ENCODE results near the gene ZNF471. TPM values are rescaled to one million over a fixed set of nuclear protein-coding genes. Genes with fewer than 3 reads are reported as not detected.
A peak's percentile ranks its signal among the peaks of the same experiment; 100 is the strongest.

Gene ZNF471
- total and polyA plus RNA-seq, 10 of the 15 experiments (the other 5 are each of a cell fraction or from before 2014, with no cell fraction given), result 0.03 TPM; not detected in 9

DNA sequence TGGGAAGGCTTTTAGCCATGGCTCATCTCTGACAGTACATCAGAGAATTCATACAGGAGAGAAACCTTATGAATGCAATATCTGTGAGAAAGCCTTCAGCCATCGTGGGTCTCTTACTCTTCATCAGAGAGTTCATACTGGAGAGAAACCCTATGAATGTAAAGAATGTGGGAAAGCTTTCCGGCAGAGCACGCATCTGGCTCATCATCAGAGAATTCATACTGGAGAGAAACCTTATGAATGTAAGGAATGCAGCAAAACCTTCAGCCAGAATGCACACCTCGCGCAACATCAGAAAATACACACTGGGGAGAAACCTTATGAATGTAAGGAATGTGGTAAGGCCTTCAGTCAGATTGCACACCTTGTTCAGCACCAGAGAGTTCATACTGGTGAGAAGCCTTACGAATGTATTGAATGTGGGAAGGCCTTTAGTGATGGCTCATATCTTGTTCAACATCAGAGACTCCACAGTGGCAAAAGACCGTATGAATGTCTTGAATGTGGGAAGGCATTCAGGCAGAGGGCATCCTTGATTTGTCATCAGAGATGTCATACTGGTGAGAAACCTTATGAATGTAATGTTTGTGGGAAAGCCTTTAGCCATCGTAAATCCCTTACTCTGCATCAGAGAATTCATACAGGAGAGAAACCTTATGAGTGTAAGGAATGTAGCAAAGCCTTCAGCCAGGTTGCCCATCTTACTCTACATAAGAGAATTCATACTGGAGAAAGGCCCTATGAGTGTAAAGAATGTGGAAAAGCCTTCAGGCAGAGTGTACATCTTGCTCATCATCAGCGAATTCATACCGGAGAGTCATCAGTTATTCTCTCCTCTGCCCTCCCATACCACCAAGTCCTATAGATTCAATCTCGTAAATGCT, 70.3 kb downstream of the ZNF471 start:
- Histone ChIP-seq H2AFZ (ENCODE audit: control insufficient read depth, low read depth, low read length) (no peak overlapping the region), H3K79me2 (ENCODE audit: control insufficient read depth, insufficient read depth, low read length) (no peaks in the 10 kb centered on the region), H3K4me2 (ENCODE audit: control insufficient read depth, insufficient read depth) (no peak overlapping the region), H3K9me3 (replicated peaks; ENCODE audit: control insufficient read depth, insufficient read depth, low read length) (peaks cover 5% of the 10 kb centered on the region), H4K20me1 (ENCODE audit: control insufficient read depth, insufficient read depth) (no peaks in the 10 kb centered on the region), H3K4me1 (ENCODE audit: control insufficient read depth, insufficient read depth, low read length) (no peaks in the 10 kb centered on the region), H3K27me3 (replicated peaks in 1 of 2; ENCODE audit: control insufficient read depth in 2 of 2, insufficient read depth in 2 of 2, low read length in 1 of 2) (no peaks in the 10 kb centered on the region), H3K9ac (ENCODE audit: control insufficient read depth, insufficient read depth, low read length) (no peak overlapping the region), H3K27ac (ENCODE audit: control insufficient read depth, insufficient read depth) (no peak overlapping the region), H3K36me3 (ENCODE audit: control insufficient read depth in 2 of 2, insufficient read depth in 2 of 2, low read length in 1 of 2) (no peaks in the 10 kb centered on the region), H3K4me3 (no peak overlapping the region)
- no TSS peak for BruUV-seq (replicated peaks)
- ChIA-PET CTCF (no interaction called here), RAD21 (ENCODE audit: unreplicated experiment) (no interaction called here), POLR2A (no interaction called here), SMC1A (ENCODE audit: uncharacterized antibody, unreplicated experiment) (no interaction called here)
- in situ Hi-C loops (cut with MboI) (no loop called here), intact Hi-C loops (cut with micrococcal nuclease; ENCODE audit: unreplicated experiment) (no loop called here)
- ATAC-seq (no peak), DNase-seq (ENCODE audit: low read depth, low spot score) (no peak), FAIRE-seq (no peak)
- TF ChIP-seq ZNF274 (IDR thresholded peaks at IDR 0.05; ENCODE audit: insufficient read depth, insufficient read length) (peak; percentile 41), MYB (IDR thresholded peaks at IDR 0.05; ENCODE audit: borderline replicate concordance, low read depth, low read length) (no peak)
- TF ChIP-seq, protein P1, sequence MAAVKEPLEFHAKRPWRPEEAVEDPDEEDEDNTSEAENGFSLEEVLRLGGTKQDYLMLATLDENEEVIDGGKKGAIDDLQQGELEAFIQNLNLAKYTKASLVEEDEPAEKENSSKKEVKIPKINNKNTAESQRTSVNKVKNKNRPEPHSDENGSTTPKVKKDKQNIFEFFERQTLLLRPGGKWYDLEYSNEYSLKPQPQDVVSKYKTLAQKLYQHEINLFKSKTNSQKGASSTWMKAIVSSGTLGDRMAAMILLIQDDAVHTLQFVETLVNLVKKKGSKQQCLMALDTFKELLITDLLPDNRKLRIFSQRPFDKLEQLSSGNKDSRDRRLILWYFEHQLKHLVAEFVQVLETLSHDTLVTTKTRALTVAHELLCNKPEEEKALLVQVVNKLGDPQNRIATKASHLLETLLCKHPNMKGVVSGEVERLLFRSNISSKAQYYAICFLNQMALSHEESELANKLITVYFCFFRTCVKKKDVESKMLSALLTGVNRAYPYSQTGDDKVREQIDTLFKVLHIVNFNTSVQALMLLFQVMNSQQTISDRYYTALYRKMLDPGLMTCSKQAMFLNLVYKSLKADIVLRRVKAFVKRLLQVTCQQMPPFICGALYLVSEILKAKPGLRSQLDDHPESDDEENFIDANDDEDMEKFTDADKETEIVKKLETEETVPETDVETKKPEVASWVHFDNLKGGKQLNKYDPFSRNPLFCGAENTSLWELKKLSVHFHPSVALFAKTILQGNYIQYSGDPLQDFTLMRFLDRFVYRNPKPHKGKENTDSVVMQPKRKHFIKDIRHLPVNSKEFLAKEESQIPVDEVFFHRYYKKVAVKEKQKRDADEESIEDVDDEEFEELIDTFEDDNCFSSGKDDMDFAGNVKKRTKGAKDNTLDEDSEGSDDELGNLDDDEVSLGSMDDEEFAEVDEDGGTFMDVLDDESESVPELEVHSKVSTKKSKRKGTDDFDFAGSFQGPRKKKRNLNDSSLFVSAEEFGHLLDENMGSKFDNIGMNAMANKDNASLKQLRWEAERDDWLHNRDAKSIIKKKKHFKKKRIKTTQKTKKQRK (IDR thresholded peaks at IDR 0.05; ENCODE audit: low read depth, low read length), result no peak
- 94% methylated on average over 11 of the region's 11 CpGs for WGBS (ENCODE audit: insufficient coverage, insufficient replicate concordance, low lambda C conversion rate, missing lambda C conversion rate)

Other genes with a start within 250 kb of the ZNF471 start
Only the 7 nearest of the 10 such genes appear.
- gene ZNF582, start 114.3 kb upstream of the ZNF471 start, total RNA-seq (2014; rRNA removed), result 0.38 and 0.85 TPM in 2 replicates
- 0.32 and 0.76 TPM in 2 replicates for gene ZNF582, start 114.3 kb upstream of the ZNF471 start, total RNA-seq (2014; rRNA removed; fragmentation: Illumina TruSeq; extraction: Trizol)
- 0.44 and 0.90 TPM in 2 replicates for gene ZNF582, start 114.3 kb upstream of the ZNF471 start, total RNA-seq (2021)
- gene ZNF582, start 114.3 kb upstream of the ZNF471 start, polyA plus RNA-seq (2011; rRNA removed), result 0.73 and 0.88 TPM in 2 replicates
- gene ZNF582, start 114.3 kb upstream of the ZNF471 start, polyA plus RNA-seq (2014; fragmentation: Illumina TruSeq; extraction: Trizol), result 0.60 and 1.1 TPM in 2 replicates
- under 1 TPM in 1 of 2 experiments, not detected in 1; 0.37 TPM for gene ZNF582, start 114.3 kb upstream of the ZNF471 start, polyA plus RNA-seq (2014; fragmentation: Nextera tagmentation; extraction: Ambion mirVana)
- 0.58 and 1.4 TPM in 2 replicates for gene ZNF582, start 114.3 kb upstream of the ZNF471 start, polyA plus RNA-seq (2014; rRNA removed)
- gene ZNF582, start 114.3 kb upstream of the ZNF471 start, polyA plus RNA-seq (2016; fragmentation: Nextera tagmentation; extraction: Ambion mirVana), result 1 to 10 TPM; 1.3 to 1.4 TPM
- gene ZNF583, start 103.5 kb upstream of the ZNF471 start, total RNA-seq (2014; rRNA removed), result 1.0 and 1.2 TPM in 2 replicates
- gene ZNF583, start 103.5 kb upstream of the ZNF471 start, total RNA-seq (2014; rRNA removed; fragmentation: Illumina TruSeq; extraction: Trizol), result 2.4 and 3.1 TPM in 2 replicates
- 1.6 and 1.8 TPM in 2 replicates for gene ZNF583, start 103.5 kb upstream of the ZNF471 start, total RNA-seq (2021)
- gene ZNF583, start 103.5 kb upstream of the ZNF471 start, polyA plus RNA-seq (2011; rRNA removed), result 1.4 and 2.5 TPM in 2 replicates
- gene ZNF583, start 103.5 kb upstream of the ZNF471 start, polyA plus RNA-seq (2014; fragmentation: Illumina TruSeq; extraction: Trizol), result 1.4 and 2.0 TPM in 2 replicates
- under 1 TPM; 0.40 to 0.60 TPM for gene ZNF583, start 103.5 kb upstream of the ZNF471 start, polyA plus RNA-seq (2014; fragmentation: Nextera tagmentation; extraction: Ambion mirVana)
- gene ZNF583, start 103.5 kb upstream of the ZNF471 start, polyA plus RNA-seq (2014; rRNA removed), result 0.54 and 1.3 TPM in 2 replicates
- gene ZNF583, start 103.5 kb upstream of the ZNF471 start, polyA plus RNA-seq (2016; fragmentation: Nextera tagmentation; extraction: Ambion mirVana), result 1 to 10 TPM; 2.2 to 2.7 TPM
- gene ZNF667, start 30.5 kb upstream of the ZNF471 start, total RNA-seq (2014; rRNA removed), result not detected in 2 replicates
- not detected in 2 replicates for gene ZNF667, start 30.5 kb upstream of the ZNF471 start, total RNA-seq (2014; rRNA removed; fragmentation: Illumina TruSeq; extraction: Trizol)
- not detected in 2 replicates for gene ZNF667, start 30.5 kb upstream of the ZNF471 start, total RNA-seq (2021)
- gene ZNF667, start 30.5 kb upstream of the ZNF471 start, polyA plus RNA-seq (2011; rRNA removed), result not detected in 2 replicates
- not detected in 2 replicates for gene ZNF667, start 30.5 kb upstream of the ZNF471 start, polyA plus RNA-seq (2014; fragmentation: Illumina TruSeq; extraction: Trizol)
- gene ZNF667, start 30.5 kb upstream of the ZNF471 start, polyA plus RNA-seq (2014; fragmentation: Nextera tagmentation; extraction: Ambion mirVana), result not detected
- not detected in 2 replicates for gene ZNF667, start 30.5 kb upstream of the ZNF471 start, polyA plus RNA-seq (2014; rRNA removed)
- gene ZNF667, start 30.5 kb upstream of the ZNF471 start, polyA plus RNA-seq (2016; fragmentation: Nextera tagmentation; extraction: Ambion mirVana), result under 1 TPM in 1 of 2 experiments, not detected in 1; 0.10 TPM
- gene ZFP28, start 31.1 kb downstream of the ZNF471 start, total RNA-seq (2014; rRNA removed), result 0.06 TPM in 1 of 2 replicates, not detected in the other
- gene ZFP28, start 31.1 kb downstream of the ZNF471 start, total RNA-seq (2014; rRNA removed; fragmentation: Illumina TruSeq; extraction: Trizol), result 0.04 and 0.05 TPM in 2 replicates
- gene ZFP28, start 31.1 kb downstream of the ZNF471 start, total RNA-seq (2021), result 0.05 TPM in 2 replicates
- 0.11 and 0.16 TPM in 2 replicates for gene ZFP28, start 31.1 kb downstream of the ZNF471 start, polyA plus RNA-seq (2011; rRNA removed)
- 0.13 and 0.14 TPM in 2 replicates for gene ZFP28, start 31.1 kb downstream of the ZNF471 start, polyA plus RNA-seq (2014; fragmentation: Illumina TruSeq; extraction: Trizol)
- gene ZFP28, start 31.1 kb downstream of the ZNF471 start, polyA plus RNA-seq (2014; fragmentation: Nextera tagmentation; extraction: Ambion mirVana), result under 1 TPM; 0.03 to 0.07 TPM
- gene ZFP28, start 31.1 kb downstream of the ZNF471 start, polyA plus RNA-seq (2014; rRNA removed), result 0.01 and 0.48 TPM in 2 replicates
- gene ZFP28, start 31.1 kb downstream of the ZNF471 start, polyA plus RNA-seq (2016; fragmentation: Nextera tagmentation; extraction: Ambion mirVana), result not detected
- gene ZNF470, start 59.6 kb downstream of the ZNF471 start, total RNA-seq (2014; rRNA removed), result 0.34 and 1.2 TPM in 2 replicates
- 0.55 and 0.63 TPM in 2 replicates for gene ZNF470, start 59.6 kb downstream of the ZNF471 start, total RNA-seq (2014; rRNA removed; fragmentation: Illumina TruSeq; extraction: Trizol)
- gene ZNF470, start 59.6 kb downstream of the ZNF471 start, total RNA-seq (2021), result 0.74 and 0.77 TPM in 2 replicates
- gene ZNF470, start 59.6 kb downstream of the ZNF471 start, polyA plus RNA-seq (2011; rRNA removed), result 0.16 and 0.18 TPM in 2 replicates
- gene ZNF470, start 59.6 kb downstream of the ZNF471 start, polyA plus RNA-seq (2014; fragmentation: Illumina TruSeq; extraction: Trizol), result 0.54 and 0.95 TPM in 2 replicates
- gene ZNF470, start 59.6 kb downstream of the ZNF471 start, polyA plus RNA-seq (2014; fragmentation: Nextera tagmentation; extraction: Ambion mirVana), result under 1 TPM; 0.16 to 0.27 TPM
- gene ZNF470, start 59.6 kb downstream of the ZNF471 start, polyA plus RNA-seq (2014; rRNA removed), result 0.44 and 1.4 TPM in 2 replicates
- under 1 TPM; 0.57 to 0.58 TPM for gene ZNF470, start 59.6 kb downstream of the ZNF471 start, polyA plus RNA-seq (2016; fragmentation: Nextera tagmentation; extraction: Ambion mirVana)
- gene ZNF71, start 87.4 kb downstream of the ZNF471 start, total RNA-seq (2014; rRNA removed), result 5.7 and 6.4 TPM in 2 replicates
- gene ZNF71, start 87.4 kb downstream of the ZNF471 start, total RNA-seq (2014; rRNA removed; fragmentation: Illumina TruSeq; extraction: Trizol), result 2.5 and 2.8 TPM in 2 replicates
- 5.6 and 5.8 TPM in 2 replicates for gene ZNF71, start 87.4 kb downstream of the ZNF471 start, total RNA-seq (2021)
- gene ZNF71, start 87.4 kb downstream of the ZNF471 start, polyA plus RNA-seq (2011; rRNA removed), result 0.84 and 0.92 TPM in 2 replicates
- 1.2 and 1.9 TPM in 2 replicates for gene ZNF71, start 87.4 kb downstream of the ZNF471 start, polyA plus RNA-seq (2014; fragmentation: Illumina TruSeq; extraction: Trizol)
- gene ZNF71, start 87.4 kb downstream of the ZNF471 start, polyA plus RNA-seq (2014; fragmentation: Nextera tagmentation; extraction: Ambion mirVana), result under 1 TPM; 0.48 to 0.95 TPM
- 4.1 and 4.8 TPM in 2 replicates for gene ZNF71, start 87.4 kb downstream of the ZNF471 start, polyA plus RNA-seq (2014; rRNA removed)
- gene ZNF71, start 87.4 kb downstream of the ZNF471 start, polyA plus RNA-seq (2016; fragmentation: Nextera tagmentation; extraction: Ambion mirVana), result 1 to 10 TPM; 4.8 to 5.6 TPM
- gene SMIM17, start 135.3 kb downstream of the ZNF471 start, total RNA-seq (2014; rRNA removed), result 0.23 and 0.33 TPM in 2 replicates
- gene SMIM17, start 135.3 kb downstream of the ZNF471 start, total RNA-seq (2014; rRNA removed; fragmentation: Illumina TruSeq; extraction: Trizol), result 0.13 TPM in 1 of 2 replicates, not detected in the other
- 0.19 TPM in 1 of 2 replicates, not detected in the other for gene SMIM17, start 135.3 kb downstream of the ZNF471 start, total RNA-seq (2021)
- gene SMIM17, start 135.3 kb downstream of the ZNF471 start, polyA plus RNA-seq (2011; rRNA removed), result not detected in 2 replicates
- 0.07 TPM in 1 of 2 replicates, not detected in the other for gene SMIM17, start 135.3 kb downstream of the ZNF471 start, polyA plus RNA-seq (2014; fragmentation: Illumina TruSeq; extraction: Trizol)
- not detected for gene SMIM17, start 135.3 kb downstream of the ZNF471 start, polyA plus RNA-seq (2014; fragmentation: Nextera tagmentation; extraction: Ambion mirVana)
- not detected in 2 replicates for gene SMIM17, start 135.3 kb downstream of the ZNF471 start, polyA plus RNA-seq (2014; rRNA removed)
- gene SMIM17, start 135.3 kb downstream of the ZNF471 start, polyA plus RNA-seq (2016; fragmentation: Nextera tagmentation; extraction: Ambion mirVana), result under 1 TPM in 1 of 2 experiments, not detected in 1; 0.20 TPM

All from GM12878 (cell line).